GM10266 (cell line): ENCODE data around the gene RAB3GAP1.

Experiments
- DNase-seq: peaks from one replicate; pipeline ENCODE4 v3.0.0; 2012; ENCODE audit errors: extremely low spot score
- TF ChIP-seq, protein P1 (sequence below): IDR thresholded peaks from 2 replicates; pipeline ENCODE4 v1.5.1; 2012; ENCODE audit warnings: mild to moderate bottlenecking, low read depth; ENCODE audit not compliant: control insufficient read depth, insufficient read depth; ENCODE audit errors: missing control alignments

RAB3GAP1 gene

DNA sequence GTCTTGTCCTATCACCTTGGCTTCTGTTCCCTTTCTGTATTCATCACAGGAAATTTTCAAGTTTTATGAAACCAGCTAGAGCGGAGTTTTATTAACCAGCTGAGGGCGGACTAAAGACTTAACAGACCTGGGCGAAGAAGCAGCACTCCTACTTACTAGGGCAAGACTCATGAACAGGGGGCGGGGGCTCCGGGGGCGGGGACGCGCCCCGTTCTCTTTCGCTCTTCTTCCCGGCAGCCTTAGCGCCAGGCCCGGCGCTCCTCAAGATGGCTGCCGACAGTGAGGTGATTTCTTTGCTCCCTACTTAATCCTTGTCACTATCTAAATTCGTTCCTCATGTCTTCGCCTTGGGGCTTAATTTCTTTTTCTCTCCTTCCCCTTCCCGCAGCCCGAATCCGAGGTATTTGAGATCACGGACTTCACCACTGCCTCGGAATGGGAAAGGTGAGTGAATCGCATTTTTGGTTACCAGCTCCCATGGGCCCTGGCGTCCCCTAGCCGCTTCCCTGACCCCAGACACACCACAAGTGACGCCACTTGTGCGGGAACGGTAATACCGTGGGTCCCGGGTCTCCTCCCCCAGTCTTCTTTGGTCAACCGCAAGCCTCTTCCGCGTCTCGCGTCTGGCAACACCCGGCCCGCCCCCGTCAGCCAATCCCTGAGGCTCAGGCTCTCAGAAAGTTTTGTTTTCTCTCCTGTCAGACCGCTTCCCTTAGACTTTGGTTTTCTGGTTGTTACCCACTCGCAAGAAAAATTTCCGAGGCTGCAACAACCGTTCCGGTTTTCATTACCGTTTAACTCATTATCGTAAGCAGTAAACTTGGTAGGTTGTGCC lies at the start of gene RAB3GAP1:
Gene RAB3GAP1 (plus strand): TSS at position 251 of the 835 bp plus-strand sequence. CDS start 16 bp downstream, at position 267.
- peak; percentile 85 for DNase-seq
- TF ChIP-seq, protein P1, sequence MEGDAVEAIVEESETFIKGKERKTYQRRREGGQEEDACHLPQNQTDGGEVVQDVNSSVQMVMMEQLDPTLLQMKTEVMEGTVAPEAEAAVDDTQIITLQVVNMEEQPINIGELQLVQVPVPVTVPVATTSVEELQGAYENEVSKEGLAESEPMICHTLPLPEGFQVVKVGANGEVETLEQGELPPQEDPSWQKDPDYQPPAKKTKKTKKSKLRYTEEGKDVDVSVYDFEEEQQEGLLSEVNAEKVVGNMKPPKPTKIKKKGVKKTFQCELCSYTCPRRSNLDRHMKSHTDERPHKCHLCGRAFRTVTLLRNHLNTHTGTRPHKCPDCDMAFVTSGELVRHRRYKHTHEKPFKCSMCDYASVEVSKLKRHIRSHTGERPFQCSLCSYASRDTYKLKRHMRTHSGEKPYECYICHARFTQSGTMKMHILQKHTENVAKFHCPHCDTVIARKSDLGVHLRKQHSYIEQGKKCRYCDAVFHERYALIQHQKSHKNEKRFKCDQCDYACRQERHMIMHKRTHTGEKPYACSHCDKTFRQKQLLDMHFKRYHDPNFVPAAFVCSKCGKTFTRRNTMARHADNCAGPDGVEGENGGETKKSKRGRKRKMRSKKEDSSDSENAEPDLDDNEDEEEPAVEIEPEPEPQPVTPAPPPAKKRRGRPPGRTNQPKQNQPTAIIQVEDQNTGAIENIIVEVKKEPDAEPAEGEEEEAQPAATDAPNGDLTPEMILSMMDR, result no peak

DNA sequence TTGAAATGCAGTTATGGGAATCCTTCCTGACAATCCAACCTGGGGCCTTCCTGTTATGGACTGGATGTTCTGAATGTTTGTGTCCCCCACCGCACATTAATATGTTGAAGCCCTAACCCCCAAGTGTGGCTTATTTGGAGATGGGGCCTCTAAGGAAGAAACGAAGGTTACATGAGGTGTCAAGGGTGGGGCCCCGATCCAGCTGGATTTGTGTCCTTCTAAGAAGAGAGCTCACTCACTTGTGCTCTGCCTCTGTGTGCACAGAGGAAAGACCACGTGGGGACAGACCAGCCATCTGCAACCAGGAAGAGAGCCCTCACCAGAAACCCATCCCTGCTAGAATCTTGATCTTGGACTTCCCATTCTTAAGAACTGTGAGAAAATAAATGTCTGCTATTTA lies 49.3 kb upstream of the RAB3GAP1 start:
- DNase-seq, result no peak

DNA sequence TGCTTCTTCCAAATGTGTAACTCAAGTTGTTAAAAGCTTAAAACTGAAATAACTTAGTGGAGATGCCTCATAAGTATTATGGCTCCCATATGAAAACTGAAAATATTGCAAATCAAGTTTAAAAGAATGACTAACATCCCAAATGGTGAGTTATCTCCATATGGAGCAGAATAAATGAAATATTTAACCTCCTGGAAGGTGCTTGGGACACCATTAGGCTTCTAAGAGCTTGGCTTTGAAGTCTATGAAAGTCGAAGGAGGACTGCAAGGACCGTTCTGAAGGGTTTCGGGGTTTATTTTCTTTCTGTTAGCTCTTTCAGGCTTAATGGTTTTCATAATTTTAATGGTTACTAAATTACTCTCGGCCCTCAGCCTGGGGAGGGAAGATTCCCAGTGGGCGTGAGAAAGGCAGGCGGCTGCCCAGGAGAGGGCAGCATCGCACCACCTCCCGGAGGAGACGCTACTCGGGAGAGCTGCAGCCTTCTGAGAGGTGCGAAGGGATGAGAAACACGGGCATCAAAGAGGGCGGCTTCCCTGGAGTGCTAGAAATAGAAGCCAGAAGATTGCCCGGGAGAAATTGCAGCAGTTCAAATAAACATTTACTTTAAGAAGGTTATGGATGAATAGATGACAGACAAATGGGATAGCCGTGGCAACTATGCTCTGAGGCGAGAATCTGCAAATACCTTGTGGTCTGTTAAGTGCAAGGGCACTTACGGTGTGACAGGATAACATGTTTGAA lies 47.9 kb upstream of the RAB3GAP1 start:
- peak; percentile 77 for DNase-seq
- TF ChIP-seq, protein P1, result peak; percentile 98

More for the DNA sequence above, 49.3 kb upstream of the RAB3GAP1 start:
- TF ChIP-seq, protein P1, result no peak

DNA sequence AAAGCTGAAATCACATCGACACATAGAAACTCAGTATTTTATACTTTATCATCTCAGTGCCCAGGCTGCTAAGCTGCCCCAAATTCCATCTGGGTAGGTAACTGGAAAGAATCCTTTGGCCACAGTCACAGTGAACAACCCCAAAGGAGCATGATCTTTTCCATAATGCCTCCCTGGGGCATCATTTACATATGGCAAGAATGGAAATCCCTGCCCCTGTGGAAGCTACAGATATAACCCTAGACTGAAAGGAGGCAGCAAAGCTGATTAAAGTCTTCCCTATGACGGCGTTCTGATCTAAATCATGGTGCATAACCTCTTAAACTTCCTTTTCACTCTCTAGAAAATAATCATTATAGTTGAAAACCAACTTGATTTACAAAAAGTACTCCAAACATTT lies 46.3 kb upstream of the RAB3GAP1 start:
- TF ChIP-seq, protein P1, result no peak
- no peak for DNase-seq

DNA sequence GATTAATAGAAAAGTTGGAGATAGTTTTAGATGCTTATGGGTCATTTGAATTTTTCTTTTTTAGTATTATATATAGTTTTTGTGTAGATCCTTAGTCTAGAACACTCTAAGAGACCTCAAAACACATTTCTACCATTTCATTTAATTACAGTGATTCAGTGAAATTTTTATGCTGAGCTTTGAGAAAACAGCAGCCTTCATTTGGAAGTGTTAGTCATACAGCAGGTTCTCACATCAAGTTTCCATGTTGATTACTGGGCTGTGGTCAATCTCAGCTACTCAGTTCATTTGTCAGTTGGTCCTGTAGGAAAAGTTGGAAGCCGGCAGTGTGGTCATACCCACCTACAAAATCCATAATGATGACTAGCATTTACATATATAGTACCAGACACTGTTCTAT lies 42.8 kb upstream of the RAB3GAP1 start:
- TF ChIP-seq, protein P1, result no peak

DNA sequence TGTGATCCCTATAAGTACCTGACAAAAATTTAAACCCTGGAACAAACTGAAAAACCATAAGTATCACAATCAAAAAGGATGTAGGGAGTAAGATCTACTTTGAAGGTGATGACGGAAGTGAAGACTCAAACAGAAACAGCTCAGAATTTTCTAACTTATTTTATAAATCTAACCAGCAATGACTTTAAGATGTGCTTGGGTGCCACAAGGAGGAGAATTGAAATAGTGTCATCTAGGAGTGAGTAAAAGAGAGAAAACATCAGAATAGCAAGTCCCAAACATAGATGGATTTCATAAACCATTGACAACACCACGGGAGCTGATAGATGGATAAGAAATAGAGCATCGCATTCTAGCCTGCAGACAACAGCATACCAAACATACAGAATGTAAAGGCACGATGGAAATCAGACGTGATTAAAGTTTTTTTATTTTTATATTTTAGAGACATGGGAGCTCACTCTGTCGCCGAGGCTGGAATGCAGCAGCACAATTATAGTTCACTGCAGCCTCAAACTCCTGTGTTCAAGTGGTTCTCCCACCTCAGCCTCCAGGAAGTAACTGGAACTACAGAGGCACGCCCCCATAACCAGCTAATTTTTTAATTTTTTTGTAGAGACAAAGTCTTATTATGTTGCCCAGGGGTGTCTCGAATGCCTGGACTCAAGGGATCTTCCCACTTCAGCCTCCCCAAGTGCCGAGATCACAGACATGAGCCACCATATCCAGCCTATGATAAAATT lies 41.7 kb upstream of the RAB3GAP1 start:
- TF ChIP-seq, protein P1, result no peak
- DNase-seq, result no peak

More for the DNA sequence above, 42.8 kb upstream of the RAB3GAP1 start:
- no peak for DNase-seq
